GM04504 (cell line): Measurements from ENCODE around the gene C11orf42.

Source experiments
- DNase-seq: peaks from one replicate; pipeline ENCODE4 v3.0.0-alpha.2; 2012; ENCODE audit warnings: low read depth

Gene C11orf42

DNA sequence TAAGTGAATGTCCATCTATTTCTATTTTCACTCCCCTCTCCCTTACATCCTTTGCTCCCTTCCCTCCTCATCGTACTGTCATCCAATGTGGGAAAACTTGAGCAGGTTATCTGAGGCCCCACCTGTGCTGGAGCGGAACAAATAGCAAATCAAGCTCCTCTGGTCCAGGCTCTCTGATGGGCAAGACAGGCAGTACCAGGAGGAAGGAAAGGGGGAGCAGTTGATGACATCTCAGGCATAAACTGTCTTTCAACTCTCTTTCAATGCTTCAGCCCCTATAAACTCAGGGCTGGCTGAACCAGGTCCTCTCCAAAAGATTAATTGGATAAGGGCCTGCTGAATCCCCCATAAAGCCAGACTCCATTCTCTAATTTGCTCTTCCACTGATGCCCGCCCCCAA lies 52.8 kb downstream of the C11orf42 start:
- DNase-seq = no peak

DNA sequence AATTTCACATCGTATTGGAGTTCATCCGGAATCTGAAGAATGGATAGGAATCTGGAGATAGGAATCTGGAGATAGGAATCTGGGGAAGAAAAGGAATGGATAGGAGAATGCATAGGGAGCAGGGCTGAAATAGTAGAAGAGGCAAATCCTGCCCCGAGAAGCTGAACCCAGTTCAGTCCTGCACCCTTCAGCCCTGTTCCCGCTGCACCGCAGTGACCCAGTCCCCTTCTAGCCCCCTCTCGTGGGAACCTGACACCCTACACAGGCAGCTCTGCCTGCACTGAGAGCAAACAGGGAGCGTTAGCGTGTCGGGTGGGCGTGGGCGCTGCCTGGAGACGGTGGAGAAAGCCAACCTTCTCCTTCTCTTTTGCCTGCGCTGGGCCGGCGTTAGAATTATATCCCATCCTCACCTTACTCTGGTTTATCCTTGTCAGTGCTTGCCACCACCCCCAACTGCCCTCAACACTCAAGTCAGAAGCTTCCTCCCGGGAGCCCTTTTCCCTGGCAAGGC lies 53.3 kb downstream of the C11orf42 start:
- no peak for DNase-seq

DNA sequence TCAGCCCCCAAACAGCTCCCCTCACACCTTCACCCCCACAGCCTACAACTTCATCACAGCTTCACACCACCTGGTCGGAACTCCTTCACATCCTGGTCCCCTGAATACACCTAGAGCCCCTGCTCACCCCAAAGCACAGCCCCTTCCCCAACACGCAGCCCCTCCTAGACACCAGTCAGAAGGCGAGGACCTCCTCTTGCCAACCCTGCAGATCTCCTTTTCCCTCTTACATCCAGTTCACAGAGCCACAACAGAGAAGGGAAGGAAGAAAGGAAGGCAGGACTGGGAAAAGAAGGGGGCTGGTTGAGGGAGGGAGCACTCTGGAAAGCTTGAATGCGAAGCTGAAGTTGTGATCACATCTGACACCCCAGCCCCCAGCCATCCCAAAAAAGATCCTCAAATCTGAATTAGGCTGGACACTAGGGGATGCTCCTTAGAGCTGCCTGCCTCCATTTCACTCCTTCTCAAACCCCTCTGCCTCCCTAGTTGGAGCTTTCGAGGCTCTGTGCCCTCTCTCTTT lies 54.9 kb downstream of the C11orf42 start:
- DNase-seq = no peak
